HCT116 (cell line): ENCODE data around the gene ALDH3B1. TPM values are rescaled to one million over a fixed set of nuclear protein-coding genes. Genes with fewer than 3 reads are reported as not detected.

Source experiments
- ATAC-seq: fragments of 200-7000 bp; cut with Tn5 transposase; 2 replicates; pipeline ENCODE4 v1.9.1; 2020; ENCODE audit warnings: mild to moderate bottlenecking, moderate library complexity
- BruUV-seq: library from RNA; stranded (reverse); fragments of 400-500 nt; replicated peaks from 2 replicates; lab custom pipeline; 2021; lab: Mats Ljungman, UMichigan
- CTCF ChIA-PET: fragments of 300-600 bp; sonication (Branson Sonifier 250); formaldehyde crosslinking; loops from one replicate; lab custom pipeline; 2021; ENCODE audit warnings: antibody characterized with exemption; lab: Charles Lee
- POLR2A ChIA-PET: fragments of 300-600, 350-600 bp; sonication (Branson Sonifier 250); formaldehyde crosslinking; loops from one replicate; lab custom pipeline; 2021; ENCODE audit warnings: antibody characterized with exemption; lab: Charles Lee
- RAD21 ChIA-PET, 2 experiments: fragments of 300-600 bp; sonication (Branson Sonifier 250); formaldehyde crosslinking; loops; one replicate each; lab custom pipeline; 2023; ENCODE audit warnings: low total read pairs in 2 of 2; ENCODE audit not compliant: uncharacterized antibody in 2 of 2, unreplicated experiment in 2 of 2, low non-redundant PET in 1 of 2; lab: Charles Lee
- DNase-seq: peaks from one replicate; pipeline ENCODE4 v3.0.0-alpha.2; 2010; ENCODE audit warnings: low read depth, low spot score
- H2AFZ ChIP-seq: fragments of 200-600 bp; shearing (Covaris generic), sonication (generic); 2 replicates; pipeline ENCODE4 v1.6.1; 2017; ENCODE audit warnings: low read depth, mixed run types, mixed read lengths, antibody characterized with exemption, low read length; ENCODE audit not compliant: poor library complexity, severe bottlenecking
- H3K27ac ChIP-seq: 2 replicates; pipeline ENCODE4 v1.5.1; 2012; ENCODE audit warnings: low read depth, low read length
- H3K27me3 ChIP-seq: fragments of 200-600 bp; sonication (generic); 2 replicates; pipeline ENCODE4 v1.6.1; 2016; ENCODE audit warnings: mixed run types, low read length, mixed read lengths; ENCODE audit not compliant: insufficient read depth
- H3K36me3 ChIP-seq, 2 experiments: fragments of 200-500 bp in 1 of 2; fragments of 200-600 bp in 1 of 2; sonication (Bioruptor generic) in 1 of 2; sonication (generic) in 1 of 2; 2 replicates each; pipeline versions ENCODE4 v1.5.1 to v1.6.1; 2014 to 2016; ENCODE audit warnings: low read length in 2 of 2, inconsistent platforms in 1 of 2, mixed read lengths in 1 of 2, mixed run types in 1 of 2; ENCODE audit not compliant: insufficient read depth in 2 of 2, control insufficient read depth in 1 of 2
- H3K4me1 ChIP-seq, 2 experiments: fragments of 200-600 bp in 1 of 2; sonication (generic) in 1 of 2; 2 replicates each; pipeline versions ENCODE4 v1.5.1 to v1.6.1; 2012 to 2017; ENCODE audit warnings: low read length in 2 of 2, inconsistent platforms in 1 of 2, mild to moderate bottlenecking in 1 of 2, mixed read lengths in 1 of 2, mixed run types in 1 of 2, moderate library complexity in 1 of 2; ENCODE audit not compliant: insufficient read depth in 2 of 2, control insufficient read depth in 1 of 2
- H3K4me2 ChIP-seq: fragments of 200-600 bp; sonication (generic); 2 replicates; pipeline ENCODE4 v1.6.1; 2017; ENCODE audit warnings: mixed run types, low read length, mixed read lengths
- H3K4me3 ChIP-seq, 2 experiments: fragments of 200-600 bp in 1 of 2; sonication (generic) in 1 of 2; replicated peaks in 1 of 2; 2 replicates each; pipeline ENCODE4 v1.5.1; 2011 to 2016; ENCODE audit warnings: low read length in 2 of 2, control low read depth in 1 of 2, low read depth in 1 of 2, mild to moderate bottlenecking in 1 of 2, mixed read lengths in 1 of 2, mixed run types in 1 of 2
- H3K79me2 ChIP-seq: fragments of 200-600 bp; sonication (generic); 2 replicates; pipeline ENCODE4 v1.6.1; 2017; ENCODE audit warnings: mild to moderate bottlenecking, mixed run types, low read length, moderate library complexity, mixed read lengths; ENCODE audit not compliant: insufficient read depth
- H3K9ac ChIP-seq: fragments of 200-600 bp; sonication (generic); 2 replicates; pipeline ENCODE4 v1.6.1; 2016; ENCODE audit warnings: low read length, mixed read lengths
- H3K9me2 ChIP-seq: fragments of 200-600 bp; sonication (generic), shearing (Covaris generic); 2 replicates; pipeline ENCODE4 v1.6.1; 2017; ENCODE audit warnings: mixed run types, mild to moderate bottlenecking, moderate library complexity; ENCODE audit not compliant: insufficient read depth
- H3K9me3 ChIP-seq, 2 experiments: fragments of 200-500 bp in 1 of 2; fragments of 200-600 bp in 1 of 2; sonication (Bioruptor generic) in 1 of 2; sonication (generic) in 1 of 2; 2 replicates each; pipeline ENCODE4 v1.6.1; 2014 to 2017; ENCODE audit warnings: low read length in 2 of 2, mixed read lengths in 2 of 2, inconsistent platforms in 1 of 2, low read depth in 1 of 2, mild to moderate bottlenecking in 1 of 2, mixed run types in 1 of 2, moderate library complexity in 1 of 2; ENCODE audit not compliant: control insufficient read depth in 1 of 2, insufficient read depth in 1 of 2
- H4K20me1 ChIP-seq: fragments of 200-600 bp; sonication (generic), shearing (Covaris generic); 2 replicates; pipeline ENCODE4 v1.6.1; 2017; ENCODE audit warnings: mixed run types, mild to moderate bottlenecking, moderate library complexity; ENCODE audit not compliant: insufficient read depth
- CBX3 ChIP-seq: IDR thresholded peaks from 2 replicates; pipeline ENCODE4 v1.6.1; 2012; ENCODE audit warnings: low read depth
- CEBPB ChIP-seq: IDR thresholded peaks from 2 replicates; pipeline ENCODE4 v1.6.1; 2012; ENCODE audit warnings: low read depth
- EGR1 ChIP-seq: IDR thresholded peaks from 2 replicates; pipeline ENCODE4 v1.6.1; 2012; ENCODE audit warnings: low read depth
- ELF1 ChIP-seq: IDR thresholded peaks from 2 replicates; pipeline ENCODE4 v1.6.1; 2012; ENCODE audit warnings: low read depth, borderline replicate concordance
- EZH2phosphoT487 ChIP-seq: fragments of 200-600 bp; IDR thresholded peaks from 2 replicates; pipeline ENCODE4 v1.6.1; 2018; ENCODE audit warnings: antibody characterized with exemption, borderline replicate concordance
- FOSL1 ChIP-seq: IDR thresholded peaks from 2 replicates; pipeline ENCODE4 v1.6.1; 2012; ENCODE audit warnings: low read depth
- JUND ChIP-seq: IDR thresholded peaks from 2 replicates; pipeline ENCODE4 v1.6.1; 2012
- RAD21 ChIP-seq: IDR thresholded peaks from 2 replicates; pipeline ENCODE4 v1.6.1; 2012; ENCODE audit warnings: low read depth, mild to moderate bottlenecking
- SIN3A ChIP-seq: IDR thresholded peaks from 2 replicates; pipeline ENCODE4 v1.6.1; 2012; ENCODE audit warnings: low read depth
- SP1 ChIP-seq: IDR thresholded peaks from 2 replicates; pipeline ENCODE4 v1.6.1; 2012; ENCODE audit warnings: low read depth
- YY1 ChIP-seq: IDR thresholded peaks from 2 replicates; pipeline ENCODE4 v1.6.1; 2011; ENCODE audit warnings: low read length, low read depth, moderate library complexity, mild to moderate bottlenecking; ENCODE audit not compliant: insufficient replicate concordance; ENCODE audit errors: extremely low read depth
- ZFX ChIP-seq: fragments of 450-650 bp; IDR thresholded peaks from 2 replicates; pipeline ENCODE4 v1.6.1; 2017
- intact Hi-C: fragments of 100-400 bp; cut with micrococcal nuclease; formaldehyde crosslinking; loops from 2 replicates; pipeline ENCODE4 v1.10.0; 2022
- total RNA-seq: library from RNA; stranded (reverse); gene quantifications from one replicate; pipeline ENCODE4 v1.2.1, GENCODE V29; 2021; ENCODE audit not compliant: unreplicated experiment
- TF ChIP-seq, protein P1 (sequence below): IDR thresholded peaks from 2 replicates; pipeline ENCODE4 v1.6.1; 2012

ALDH3B1 gene
- total RNA-seq, 1 experiment from 2014 or later, result 25.5 TPM

DNA sequence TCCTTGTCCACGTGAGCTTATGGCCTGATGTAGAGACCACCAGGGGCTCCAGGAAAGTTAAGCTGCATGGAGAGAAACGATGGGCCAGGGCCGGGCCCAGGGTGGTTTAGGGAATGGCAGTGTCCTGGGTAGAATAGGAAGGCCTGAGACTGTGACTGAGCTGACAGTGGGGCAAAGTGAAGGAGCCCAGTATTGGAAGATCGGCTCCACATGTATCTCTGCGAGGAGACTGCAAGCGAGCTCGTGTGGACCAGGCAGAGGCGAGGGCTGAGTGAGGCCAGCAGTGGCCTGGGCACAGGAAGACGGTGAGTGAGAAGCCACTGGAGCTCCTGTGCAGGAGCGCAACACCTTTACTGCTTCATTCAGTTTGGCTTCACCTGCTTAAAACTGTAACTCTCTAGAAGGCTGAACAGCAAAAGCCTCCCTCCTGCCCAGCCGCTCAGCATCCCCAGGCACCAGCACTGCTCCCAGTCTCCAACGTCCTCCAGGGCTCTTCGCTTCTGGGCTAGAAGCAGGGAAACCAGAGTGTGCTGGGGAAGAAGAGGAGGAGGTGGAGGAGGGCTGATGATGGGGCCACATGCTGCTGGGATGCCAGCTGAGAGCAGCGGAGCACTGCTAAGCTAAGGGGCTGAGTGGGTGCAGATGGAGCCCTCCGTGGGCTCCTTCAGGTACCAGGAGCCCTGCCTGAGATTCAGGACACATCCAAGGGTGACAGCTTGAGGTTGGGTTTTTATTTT lies 42.2 kb downstream of the ALDH3B1 start:
- H3K4me2 ChIP-seq, result no peak overlapping the region
- H3K27ac ChIP-seq, result no peak overlapping the region
- no peaks in the 10 kb centered on the region for H3K27me3 ChIP-seq
- H3K9me3 ChIP-seq, result no peaks in the 10 kb centered on the region
- H3K4me1 ChIP-seq, result no peaks in the 10 kb centered on the region
- ATAC-seq (0 out of 2 replicates have a peak, but pooled peaks have one; percentile 7), DNase-seq (no peak)
- RAD21 ChIA-PET, result interaction anchor here in 1 of 2 experiments (0.7 kb wide), 1 partner anchor 39 kb away, joined by 3 read pairs; no protein-coding TSS in a partner anchor
- intact Hi-C loops, result no loop called here
- CTCF ChIA-PET, result no interaction called here
- H3K36me3 ChIP-seq, result no peaks in the 10 kb centered on the region; a peak in 1 of 4 replicates
- BruUV-seq, result no TSS peak
- no peaks in the 10 kb centered on the region for H4K20me1 ChIP-seq
- H2AFZ ChIP-seq, result no peak overlapping the region
- no peaks in the 10 kb centered on the region for H3K9me2 ChIP-seq
- no peaks in the 10 kb centered on the region for H3K79me2 ChIP-seq
- H3K4me3 ChIP-seq, result no peak overlapping the region
- TF ChIP-seq ELF1 (no peak), FOSL1 (no peak), SIN3A (no peak), EGR1 (no peak), ZFX (no peak), CBX3 (no peak), YY1 (no peak), JUND (no peak), RAD21 (no peak), EZH2phosphoT487 (no peak), CEBPB (no peak), SP1 (no peak)
- TF ChIP-seq, protein P1, sequence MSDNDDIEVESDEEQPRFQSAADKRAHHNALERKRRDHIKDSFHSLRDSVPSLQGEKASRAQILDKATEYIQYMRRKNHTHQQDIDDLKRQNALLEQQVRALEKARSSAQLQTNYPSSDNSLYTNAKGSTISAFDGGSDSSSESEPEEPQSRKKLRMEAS, result no peak
- POLR2A ChIA-PET, result no interaction called here
- H3K9ac ChIP-seq, result no peak overlapping the region
